Astrocyte (in vitro differentiated cells and primary cell): Measurements from ENCODE around the gene KCNC1.

Source experiments
- CTCF ChIP-seq: IDR thresholded peaks from 2 replicates; pipeline ENCODE4 v1.5.1; 2011; ENCODE audit warnings: low read depth, mild to moderate bottlenecking, inconsistent platforms, low read length, moderate library complexity; ENCODE audit not compliant: insufficient read depth
- EZH2 ChIP-seq: IDR thresholded peaks from 2 replicates; pipeline ENCODE4 v1.6.1; 2012; ENCODE audit warnings: mild to moderate bottlenecking, low read length, inconsistent platforms; ENCODE audit not compliant: insufficient read depth

GRCh38 chr11:17722000-17722643 is 12.5 kb upstream of the KCNC1 start:
- TF ChIP-seq CTCF, result peak; percentile 33
- TF ChIP-seq EZH2, result no peak
